Duodenal mucosa (tissue), 2 donors: ENCODE measurements around the gene PDGFC.
A peak's percentile ranks its signal among the peaks of the same experiment; 100 is the strongest.

ENCODE experiments used
- H3K27ac ChIP-seq: one replicate; pipeline ENCODE4 v1.7.0; 2013; ENCODE audit warnings: low read depth, low read length
- H3K27me3 ChIP-seq, 2 donors: one replicate each; pipeline ENCODE4 v1.7.0; 2013; ENCODE audit warnings: low read length in 2 of 2, control low read depth in 1 of 2; ENCODE audit not compliant: insufficient read depth in 2 of 2, control insufficient read depth in 1 of 2
- H3K36me3 ChIP-seq, 2 donors: one replicate each; pipeline ENCODE4 v1.7.0; 2013; ENCODE audit warnings: low read length in 2 of 2, control low read depth in 1 of 2; ENCODE audit not compliant: insufficient read depth in 2 of 2, control insufficient read depth in 1 of 2
- H3K4me1 ChIP-seq, 2 donors: one replicate each; pipeline ENCODE4 v1.7.0; 2013; ENCODE audit warnings: low read length in 2 of 2, control low read depth in 1 of 2; ENCODE audit not compliant: insufficient read depth in 2 of 2, control insufficient read depth in 1 of 2
- H3K4me3 ChIP-seq, 2 donors: one replicate each; pipeline ENCODE4 v1.7.0; 2013; ENCODE audit warnings: low read length in 2 of 2, low read depth in 1 of 2
- H3K9ac ChIP-seq, 2 donors: one replicate each; pipeline ENCODE4 v1.7.0; 2013; ENCODE audit warnings: low read length in 2 of 2, low read depth in 1 of 2
- H3K9me3 ChIP-seq, 2 donors: one replicate each; pipeline ENCODE4 v1.7.0; 2013; ENCODE audit warnings: low read length in 2 of 2, control low read depth in 1 of 2; ENCODE audit not compliant: control insufficient read depth in 1 of 2

Gene PDGFC

GRCh38 chr4:156974264-156974663 is 2.7 kb upstream of the PDGFC start:
- Histone ChIP-seq H3K27ac (no peak overlapping the region), H3K4me3 (no peak overlapping the region), H3K9ac (no peak overlapping the region), H3K4me1 (peaks cover 15 to 22% of the 10 kb centered on the region in 2 donors), H3K27me3 (no peaks in the 10 kb centered on the region), H3K36me3 (no peaks in the 10 kb centered on the region), H3K9me3 (no peaks in the 10 kb centered on the region)

- Histone ChIP-seq H3K27ac (peak overlapping the region; percentile 47), H3K36me3 (no peaks in the 10 kb centered on the region), H3K27me3 (no peaks in the 10 kb centered on the region), H3K9ac (peak overlapping the region; percentile 34 to 44), H3K4me1 (peaks cover 24 to 26% of the 10 kb centered on the region in 2 donors), H3K4me3 (peak overlapping the region; percentile 73 to 87), H3K9me3 (no peaks in the 10 kb centered on the region)
Measured at GRCh38 chr4:156972379-156973015, 898 bp upstream of the PDGFC start.

- peak overlapping the region; percentile 63 to 68 for H3K9ac ChIP-seq
- no peaks in the 10 kb centered on the region for H3K9me3 ChIP-seq
- peak overlapping the region; percentile 80 to 87 for H3K4me3 ChIP-seq
- H3K36me3 ChIP-seq = no peaks in the 10 kb centered on the region
- H3K27ac ChIP-seq = peak overlapping the region; percentile 77
- no peaks in the 10 kb centered on the region for H3K27me3 ChIP-seq
- H3K4me1 ChIP-seq = peaks cover 18 to 26% of the 10 kb centered on the region in 2 donors
Measured at GRCh38 chr4:156971165-156971675, 379 bp downstream of the PDGFC start.

GRCh38 chr4:156970501-156971164 is 966 bp downstream of the PDGFC start:
- Histone ChIP-seq H3K4me3 (peak overlapping the region; percentile 80 to 87), H3K27me3 (no peaks in the 10 kb centered on the region), H3K27ac (no peak overlapping the region), H3K4me1 (peaks cover 12 to 22% of the 10 kb centered on the region in 2 donors), H3K36me3 (no peaks in the 10 kb centered on the region), H3K9ac (peak overlapping the region; percentile 63 to 68), H3K9me3 (no peaks in the 10 kb centered on the region)

GRCh38 chr4:156969911-156970310 is 1.7 kb downstream of the PDGFC start:
- H3K9me3 ChIP-seq = no peaks in the 10 kb centered on the region
- H3K4me1 ChIP-seq = peaks cover 11 to 21% of the 10 kb centered on the region in 2 donors
- no peaks in the 10 kb centered on the region for H3K36me3 ChIP-seq
- peak overlapping the region; percentile 63 to 68 for H3K9ac ChIP-seq
- no peaks in the 10 kb centered on the region for H3K27me3 ChIP-seq
- no peak overlapping the region for H3K27ac ChIP-seq
- peak overlapping the region; percentile 80 to 87 for H3K4me3 ChIP-seq

- H3K27me3 ChIP-seq = no peaks in the 10 kb centered on the region
- no peak overlapping the region for H3K27ac ChIP-seq
- H3K4me1 ChIP-seq = peaks cover 11 to 21% of the 10 kb centered on the region in 2 donors
- H3K9ac ChIP-seq = no peak overlapping the region
- H3K4me3 ChIP-seq = peak overlapping the region in 1 of 2 donors; percentile 42
- H3K9me3 ChIP-seq = no peaks in the 10 kb centered on the region
- no peaks in the 10 kb centered on the region for H3K36me3 ChIP-seq
Measured at GRCh38 chr4:156969101-156969500, 2.5 kb downstream of the PDGFC start.

- Histone ChIP-seq H3K27ac (no peak overlapping the region), H3K9me3 (no peaks in the 10 kb centered on the region), H3K36me3 (no peaks in the 10 kb centered on the region), H3K27me3 (no peaks in the 10 kb centered on the region), H3K9ac (no peak overlapping the region), H3K4me3 (peak overlapping the region in 1 of 2 donors; percentile 42), H3K4me1 (peaks cover 11 to 21% of the 10 kb centered on the region in 2 donors)
Measured at GRCh38 chr4:156968479-156968984, 3.1 kb downstream of the PDGFC start.

- Histone ChIP-seq H3K4me3 (no peak overlapping the region), H3K4me1 (peaks cover 16 to 21% of the 10 kb centered on the region in 2 donors), H3K27ac (no peak overlapping the region), H3K9ac (no peak overlapping the region), H3K27me3 (no peaks in the 10 kb centered on the region), H3K9me3 (no peaks in the 10 kb centered on the region), H3K36me3 (no peaks in the 10 kb centered on the region)
Measured at GRCh38 chr4:156966836-156967235, 4.8 kb downstream of the PDGFC start.

- H3K4me1 ChIP-seq = peaks cover 0 to 15% of the 10 kb centered on the region in 2 donors
- no peaks in the 10 kb centered on the region for H3K9me3 ChIP-seq
- no peaks in the 10 kb centered on the region for H3K27me3 ChIP-seq
- H3K27ac ChIP-seq = no peak overlapping the region
- H3K36me3 ChIP-seq = no peaks in the 10 kb centered on the region
- no peak overlapping the region for H3K9ac ChIP-seq
- H3K4me3 ChIP-seq = no peak overlapping the region
Measured at GRCh38 chr4:156963419-156963818, 8.2 kb downstream of the PDGFC start.

- H3K4me3 ChIP-seq = no peak overlapping the region
- no peaks in the 10 kb centered on the region for H3K27me3 ChIP-seq
- peaks cover 0 to 15% of the 10 kb centered on the region in 2 donors for H3K4me1 ChIP-seq
- H3K9me3 ChIP-seq = no peaks in the 10 kb centered on the region
- no peak overlapping the region for H3K27ac ChIP-seq
- H3K36me3 ChIP-seq = no peaks in the 10 kb centered on the region
- no peak overlapping the region for H3K9ac ChIP-seq
Measured at GRCh38 chr4:156962528-156962974, 9.0 kb downstream of the PDGFC start.
